Transverse colon (tissue), 4 donors: ENCODE data around the gene CES5A. TPM values are rescaled to one million over a fixed set of nuclear protein-coding genes. Genes with fewer than 3 reads are reported as not detected.

ENCODE experiments used
- DNase-seq: peaks from one replicate; pipeline ENCODE4 v3.0.0-alpha.2; 2019
- H3K27ac ChIP-seq, 4 donors: fragments of 200-600 bp; sonication (generic); 2 replicates each; pipeline ENCODE4 v1.5.1; 2016 to 2018; ENCODE audit warnings: inconsistent platforms in 4 of 4
- H3K27me3 ChIP-seq: fragments of 200-600 bp; sonication (generic); 2 replicates; pipeline ENCODE4 v1.5.1; 2017; ENCODE audit warnings: inconsistent platforms
- H3K36me3 ChIP-seq, 4 donors: fragments of 200-600 bp; sonication (generic); 2 replicates each; pipeline ENCODE4 v1.5.1; 2017 to 2019; ENCODE audit warnings: inconsistent platforms in 4 of 4
- H3K4me1 ChIP-seq, 4 donors: fragments of 200-600 bp; sonication (generic); 2 replicates each; pipeline ENCODE4 v1.5.1; 2017 to 2020; ENCODE audit warnings: inconsistent platforms in 4 of 4
- H3K4me3 ChIP-seq, 4 donors: fragments of 200-600 bp; sonication (generic); 1 replicate in 1 of 4; 2 replicates in 3 of 4; pipeline versions ENCODE4 v1.5.1 to v1.6.1; 2017 to 2019; ENCODE audit warnings: inconsistent platforms in 4 of 4
- H3K9me3 ChIP-seq, 2 donors: fragments of 200-600 bp; sonication (generic); 2 replicates each; pipeline ENCODE4 v1.5.1; 2017 to 2019; ENCODE audit warnings: inconsistent platforms in 2 of 2
- CTCF ChIP-seq, 5 experiments: fragments of 200-600 bp in 3 of 5; fragments of 450-650 bp in 2 of 5; sonication (generic) in 3 of 5; IDR thresholded peaks; 1 replicate in 2 of 5; 2 replicates in 3 of 5; pipeline ENCODE4 v1.5.1; 2016 to 2017; ENCODE audit warnings: antibody characterized with exemption in 5 of 5, inconsistent platforms in 3 of 5, mild to moderate bottlenecking in 2 of 5, moderate library complexity in 1 of 5
- EP300 ChIP-seq: sonication (generic); formaldehyde crosslinking; IDR thresholded peaks from one replicate; pipeline ENCODE4 v1.6.1; 2017; ENCODE audit warnings: antibody characterized with exemption, low read depth
- POLR2A ChIP-seq: fragments of 450-650 bp; IDR thresholded peaks from one replicate; pipeline ENCODE4 v1.6.1; 2016; ENCODE audit warnings: antibody characterized with exemption, mild to moderate bottlenecking, moderate library complexity
- POLR2AphosphoS5 ChIP-seq, 3 donors: sonication (generic); formaldehyde crosslinking; IDR thresholded peaks; one replicate each; pipeline ENCODE4 v1.6.1; 2016; ENCODE audit warnings: antibody characterized with exemption in 3 of 3
- WGBS, 2 donors: methylation state at CpG; one replicate each; pipeline ENCODE4 v1.1.5; 2018; ENCODE audit warnings: low coverage in 1 of 2; 5-methylcytosine and 5-hydroxymethylcytosine counted together
- in situ Hi-C, 4 donors: fragments of 200-750 bp; cut with MboI; loops; one replicate each; pipeline versions ENCODE4 v1.15.0 to v1.15.1; 2017; ENCODE audit warnings: low sequenced_read_pairs in 3 of 4, low pct_ligation_motif_present in 1 of 4, low pct_unique_long_range_greater_than_20kb in 1 of 4
- intact Hi-C: fragments of 100-400 bp; cut with DNase I; formaldehyde crosslinking; loops from one replicate; pipeline ENCODE4 v1.15.1; 2023; ENCODE audit warnings: low total_unique reads
- total RNA-seq, 4 donors: library from RNA; depleted of rRNA; stranded (reverse); fragments of >200 nt; gene quantifications; one replicate each; pipeline ENCODE4 v1.1.0, GENCODE V29; 2016

CES5A gene
- total RNA-seq, 4 donors from 2014 or later: not detected

DNA sequence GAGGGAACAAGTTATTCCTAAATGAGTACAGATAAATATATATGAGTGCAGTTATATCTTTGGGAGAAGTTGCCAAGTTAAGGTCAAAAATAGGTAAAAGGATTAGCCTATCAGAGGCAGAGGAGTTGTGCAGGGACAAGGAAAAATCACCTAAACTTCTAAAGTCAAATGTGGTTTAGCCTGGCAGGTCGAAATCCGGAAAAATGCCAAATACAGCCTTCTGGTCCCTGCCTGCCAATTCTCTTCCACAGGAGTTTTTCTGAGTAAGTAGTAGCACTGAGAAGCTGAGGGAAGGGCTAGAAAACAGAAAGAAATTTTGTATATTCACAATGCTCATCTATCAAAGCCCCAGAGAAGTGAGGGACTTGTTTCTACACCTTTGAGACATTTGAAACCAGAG lies 17.6 kb upstream of the CES5A start:
- in situ Hi-C loops: no loop called here
- intact Hi-C loops: no loop called here
- no peaks in the 10 kb centered on the region for H3K4me1 ChIP-seq
- H3K36me3 ChIP-seq: no peaks in the 10 kb centered on the region
- no peak for DNase-seq
- H3K27ac ChIP-seq: no peak overlapping the region
- no peak overlapping the region for H3K4me3 ChIP-seq
- no peaks in the 10 kb centered on the region for H3K27me3 ChIP-seq
- TF ChIP-seq POLR2A (no peak), EP300 (no peak), CTCF (IDR thresholded peaks at IDR 0.05) (no peak), POLR2AphosphoS5 (IDR thresholded peaks at IDR 0.05) (no peak)
- peaks cover 4 to 20% of the 10 kb centered on the region in 2 donors for H3K9me3 ChIP-seq
- WGBS, 2 donors: 57 to 70% methylated on average over 2 of the region's 2 CpGs

GRCh38 chr16:55889518-55889917 lies 14.3 kb upstream of the CES5A start:
- no peak for DNase-seq
- 75% methylated on average over 2 of the region's 2 CpGs; no CpG with 5 or more reads in 1 of the 2 donors for WGBS, 2 donors
- no peaks in the 10 kb centered on the region for H3K4me1 ChIP-seq
- H3K9me3 ChIP-seq: peaks cover 4 to 20% of the 10 kb centered on the region in 2 donors
- TF ChIP-seq CTCF (IDR thresholded peaks at IDR 0.05) (no peak), EP300 (no peak), POLR2AphosphoS5 (IDR thresholded peaks at IDR 0.05) (no peak), POLR2A (no peak)
- H3K4me3 ChIP-seq: no peak overlapping the region
- H3K27ac ChIP-seq: no peak overlapping the region
- no peaks in the 10 kb centered on the region for H3K27me3 ChIP-seq
- no peaks in the 10 kb centered on the region for H3K36me3 ChIP-seq
- in situ Hi-C loops (no loop called here), intact Hi-C loops (no loop called here)

DNA sequence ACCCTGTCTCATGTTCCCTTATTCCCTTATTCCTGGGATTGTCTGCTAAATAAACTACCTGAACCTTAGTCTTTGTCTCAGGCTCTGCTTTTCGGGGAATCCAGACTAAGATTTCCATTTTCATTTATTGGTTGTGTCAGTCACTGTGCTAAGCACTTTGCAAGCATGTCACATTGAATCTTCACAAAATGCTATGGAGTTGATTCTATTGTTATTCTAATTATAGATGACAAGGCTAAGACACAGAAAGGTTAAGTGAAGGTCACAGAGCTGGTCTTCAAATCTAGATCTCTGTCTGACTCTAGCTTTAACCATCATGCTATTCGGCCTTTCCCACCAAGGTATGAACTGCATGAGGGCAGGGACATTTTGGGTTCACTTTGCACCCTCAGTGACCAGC lies 13.4 kb upstream of the CES5A start:
- in situ Hi-C loops (no loop called here), intact Hi-C loops (no loop called here)
- Histone ChIP-seq H3K4me3 (no peak overlapping the region), H3K9me3 (peaks cover 4 to 16% of the 10 kb centered on the region in 2 donors), H3K27ac (no peak overlapping the region), H3K4me1 (no peaks in the 10 kb centered on the region), H3K27me3 (no peaks in the 10 kb centered on the region), H3K36me3 (no peaks in the 10 kb centered on the region)
- TF ChIP-seq CTCF (IDR thresholded peaks at IDR 0.05) (no peak), EP300 (no peak), POLR2AphosphoS5 (IDR thresholded peaks at IDR 0.05) (no peak), POLR2A (no peak)
- WGBS, 2 donors: 71 to 85% methylated on average over 1 to 2 of the region's 2 CpGs
- DNase-seq: no peak

DNA sequence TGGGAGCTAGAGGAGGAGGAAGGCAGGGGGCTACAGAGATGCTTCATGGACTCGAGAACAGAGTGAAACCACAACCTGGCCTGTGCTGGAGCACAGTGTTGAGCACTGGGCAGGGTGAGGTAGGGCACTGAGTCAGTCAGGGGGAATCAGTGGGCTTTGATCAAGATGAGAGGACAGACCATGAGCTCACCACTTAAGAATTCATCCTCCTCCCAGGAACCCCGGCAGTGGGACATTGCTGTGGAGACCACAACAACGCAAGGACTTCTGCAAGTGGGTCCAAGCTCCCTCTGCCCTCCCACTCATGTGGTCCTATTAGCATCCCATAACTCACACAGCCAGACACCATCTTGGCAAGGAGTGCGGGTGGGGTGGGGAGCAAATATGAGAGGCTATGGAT lies 1.7 kb upstream of the CES5A start:
- in situ Hi-C loops: no loop called here
- Histone ChIP-seq H3K27me3 (no peaks in the 10 kb centered on the region), H3K36me3 (no peaks in the 10 kb centered on the region), H3K27ac (no peak overlapping the region), H3K4me1 (no peaks in the 10 kb centered on the region), H3K9me3 (no peaks in the 10 kb centered on the region), H3K4me3 (no peak overlapping the region)
- TF ChIP-seq EP300 (no peak), POLR2A (no peak), CTCF (IDR thresholded peaks at IDR 0.05) (no peak), POLR2AphosphoS5 (IDR thresholded peaks at IDR 0.05) (no peak)
- intact Hi-C loops: no loop called here
- 50 to 53% methylated on average over 2 to 4 of the region's 4 CpGs for WGBS, 2 donors
- DNase-seq: no peak
